ENCODE data around the gene MFAP3L. TPM values are rescaled to one million over a fixed set of nuclear protein-coding genes. Genes with fewer than 3 reads are reported as not detected.
A peak's percentile ranks its signal among the peaks of the same experiment; 100 is the strongest.

MFAP3L gene
- total RNA-seq, 3 donors from 2014 or later = 2.5 to 10.8 (median 3.6) TPM

GRCh38 chr4:170009291-170009690 is 16.9 kb downstream of the MFAP3L start:
- Histone ChIP-seq H3K4me3 (no peak overlapping the region), H3K9me3 (no peaks in the 10 kb centered on the region), H3K4me1 (ENCODE audit: low read depth) (no peaks in the 10 kb centered on the region), H3K36me3 (ENCODE audit: low read depth) (no peaks in the 10 kb centered on the region)
- ATAC-seq = no peak
- DNase-seq = no peak
- intact Hi-C loops (cut with DNase I, micrococcal nuclease) = no loop called here
- TF ChIP-seq, protein P1, sequence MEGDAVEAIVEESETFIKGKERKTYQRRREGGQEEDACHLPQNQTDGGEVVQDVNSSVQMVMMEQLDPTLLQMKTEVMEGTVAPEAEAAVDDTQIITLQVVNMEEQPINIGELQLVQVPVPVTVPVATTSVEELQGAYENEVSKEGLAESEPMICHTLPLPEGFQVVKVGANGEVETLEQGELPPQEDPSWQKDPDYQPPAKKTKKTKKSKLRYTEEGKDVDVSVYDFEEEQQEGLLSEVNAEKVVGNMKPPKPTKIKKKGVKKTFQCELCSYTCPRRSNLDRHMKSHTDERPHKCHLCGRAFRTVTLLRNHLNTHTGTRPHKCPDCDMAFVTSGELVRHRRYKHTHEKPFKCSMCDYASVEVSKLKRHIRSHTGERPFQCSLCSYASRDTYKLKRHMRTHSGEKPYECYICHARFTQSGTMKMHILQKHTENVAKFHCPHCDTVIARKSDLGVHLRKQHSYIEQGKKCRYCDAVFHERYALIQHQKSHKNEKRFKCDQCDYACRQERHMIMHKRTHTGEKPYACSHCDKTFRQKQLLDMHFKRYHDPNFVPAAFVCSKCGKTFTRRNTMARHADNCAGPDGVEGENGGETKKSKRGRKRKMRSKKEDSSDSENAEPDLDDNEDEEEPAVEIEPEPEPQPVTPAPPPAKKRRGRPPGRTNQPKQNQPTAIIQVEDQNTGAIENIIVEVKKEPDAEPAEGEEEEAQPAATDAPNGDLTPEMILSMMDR (IDR thresholded peaks at IDR 0.05) = no peak

- TF ChIP-seq, protein P1 (IDR thresholded peaks at IDR 0.05) = no peak
- no peaks in the 10 kb centered on the region for H3K36me3 ChIP-seq (ENCODE audit: low read depth)
- ATAC-seq (no peak), DNase-seq (no peak)
- H3K4me3 ChIP-seq = no peak overlapping the region
- intact Hi-C loops (cut with DNase I, micrococcal nuclease) = no loop called here
- H3K4me1 ChIP-seq (ENCODE audit: low read depth) = no peaks in the 10 kb centered on the region
- no peaks in the 10 kb centered on the region for H3K9me3 ChIP-seq
Measured at GRCh38 chr4:170008801-170009200, 17.4 kb downstream of the MFAP3L start.

GRCh38 chr4:170008371-170008770 is 17.8 kb downstream of the MFAP3L start:
- no peaks in the 10 kb centered on the region for H3K36me3 ChIP-seq (ENCODE audit: low read depth)
- intact Hi-C loops (cut with DNase I, micrococcal nuclease) = no loop called here
- ATAC-seq = peak; percentile 47
- H3K9me3 ChIP-seq = no peaks in the 10 kb centered on the region
- no peak for DNase-seq
- TF ChIP-seq, protein P1 (IDR thresholded peaks at IDR 0.05) = no peak
- no peaks in the 10 kb centered on the region for H3K4me1 ChIP-seq (ENCODE audit: low read depth)
- no peak overlapping the region for H3K4me3 ChIP-seq

DNA sequence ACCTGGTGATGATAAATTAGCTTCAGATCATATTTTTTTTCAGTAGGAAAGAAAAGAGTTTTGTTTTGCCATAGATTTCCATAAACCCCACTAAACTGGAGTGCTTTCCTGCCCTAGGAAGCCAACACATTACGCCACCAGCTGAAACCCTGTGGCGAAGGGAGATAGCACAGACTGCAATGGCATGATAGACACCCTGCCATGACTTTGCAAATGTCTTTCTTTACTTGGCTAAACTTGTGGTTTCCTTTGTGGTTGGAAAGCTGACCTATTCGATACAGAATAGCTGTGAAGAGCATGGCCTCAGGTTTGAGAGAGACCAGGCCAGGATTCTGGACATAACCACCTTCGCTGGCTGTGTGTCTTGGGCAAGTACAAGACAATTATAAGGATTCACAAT is 19.1 kb downstream of the MFAP3L start:
- H3K4me1 ChIP-seq (ENCODE audit: low read depth) = no peaks in the 10 kb centered on the region
- intact Hi-C loops (cut with DNase I, micrococcal nuclease) = no loop called here
- DNase-seq (no peak), ATAC-seq (no peak)
- TF ChIP-seq, protein P1 (IDR thresholded peaks at IDR 0.05) = no peak
- no peaks in the 10 kb centered on the region for H3K36me3 ChIP-seq (ENCODE audit: low read depth)
- H3K4me3 ChIP-seq = no peak overlapping the region
- no peaks in the 10 kb centered on the region for H3K9me3 ChIP-seq

DNA sequence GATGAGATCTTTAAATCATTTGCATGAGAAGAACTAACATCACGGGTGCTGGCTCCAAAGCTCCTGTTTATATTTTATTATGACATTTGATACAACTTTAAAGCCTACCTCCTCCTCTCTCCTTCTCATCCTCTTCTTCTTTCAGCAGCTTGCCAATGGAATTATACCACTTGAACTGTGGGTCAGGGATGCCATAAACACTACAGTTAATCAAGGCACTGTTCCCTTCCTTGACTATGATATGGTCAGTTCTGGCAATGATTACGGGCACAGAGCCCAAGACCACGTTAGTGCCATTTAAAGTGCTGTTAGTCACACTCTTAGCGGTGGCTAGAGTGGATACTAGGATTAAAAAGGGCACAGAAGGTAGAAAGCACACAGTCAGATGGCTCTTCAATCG is 20.7 kb downstream of the MFAP3L start:
- ATAC-seq (no peak), DNase-seq (no peak)
- no peak overlapping the region for H3K4me3 ChIP-seq
- H3K36me3 ChIP-seq (ENCODE audit: low read depth) = no peaks in the 10 kb centered on the region
- intact Hi-C loops (cut with DNase I, micrococcal nuclease) = no loop called here
- H3K9me3 ChIP-seq = no peaks in the 10 kb centered on the region
- no peaks in the 10 kb centered on the region for H3K4me1 ChIP-seq (ENCODE audit: low read depth)
- TF ChIP-seq, protein P1 (IDR thresholded peaks at IDR 0.05) = no peak

GRCh38 chr4:170004651-170005295 is 21.4 kb downstream of the MFAP3L start:
- Histone ChIP-seq H3K4me1 (ENCODE audit: low read depth) (no peaks in the 10 kb centered on the region), H3K36me3 (ENCODE audit: low read depth) (no peaks in the 10 kb centered on the region), H3K4me3 (no peak overlapping the region), H3K9me3 (no peaks in the 10 kb centered on the region)
- DNase-seq = no peak
- TF ChIP-seq, protein P1 (IDR thresholded peaks at IDR 0.05) = no peak
- intact Hi-C loops (cut with DNase I, micrococcal nuclease) = no loop called here
- ATAC-seq = no peak

All from mucosa of descending colon (tissue), 3 donors.